ENCODE results near the gene UGT2A3. TPM values are rescaled to one million over a fixed set of nuclear protein-coding genes. Genes with fewer than 3 reads are reported as not detected.

The UGT2A3 gene
- total and polyA plus RNA-seq, 2 of the 4 experiments (the other 2 are of a cell fraction), result not detected

DNA sequence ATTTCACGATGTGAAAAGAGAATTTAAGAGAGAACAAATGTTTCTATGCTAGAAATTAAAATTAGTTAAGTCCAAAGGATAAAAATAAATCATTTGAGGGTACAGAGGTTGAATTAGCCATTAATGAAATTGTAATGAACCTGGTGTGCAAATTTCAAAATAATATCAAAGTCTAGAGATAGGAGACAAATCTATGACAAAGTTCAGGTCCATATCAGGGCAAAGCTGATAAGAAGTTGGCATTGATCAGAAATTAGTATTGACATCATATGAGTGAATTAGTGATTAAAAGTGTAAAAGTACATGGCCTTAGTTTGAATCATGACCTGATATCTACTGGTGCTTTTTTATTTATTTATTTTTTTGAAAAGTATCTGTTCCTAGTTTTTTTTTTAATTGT, 33.8 kb upstream of the UGT2A3 start:
- BruUV-seq (replicated peaks), result no TSS peak
- no peak overlapping the region for H3K18ac ChIP-seq (ENCODE audit: low read depth, low read length)

More for the DNA sequence above, 33.8 kb upstream of the UGT2A3 start:
- WGBS, 2 experiments (ENCODE audit: extremely low coverage in 2 of 2, insufficient read length in 1 of 2), result no CpG with 5 or more reads among the region's 1 CpG
- H2BK120ac ChIP-seq (ENCODE audit: low read depth, low read length), result no peak overlapping the region
- H2BK20ac ChIP-seq (ENCODE audit: low read depth, low read length), result no peak overlapping the region
- H2AFZ ChIP-seq (replicated peaks; ENCODE audit: low read length, poor library complexity), result no peak overlapping the region
- intact Hi-C loops (cut with micrococcal nuclease), result no loop called here
- H3K4me3 ChIP-seq (ENCODE audit: insufficient read depth, low read depth, low read length), result no peak overlapping the region
- H3K9me1 ChIP-seq (ENCODE audit: insufficient read depth, low read length), result no peaks in the 10 kb centered on the region
- no peak overlapping the region for H2AK9ac ChIP-seq (replicated peaks; ENCODE audit: low read depth, low read length, poor library complexity)
- in situ Hi-C loops (cut with MboI; ENCODE audit: low sequenced_read_pairs), result no loop called here
- H3K27me3 ChIP-seq (ENCODE audit: control insufficient read depth, insufficient read depth, low read length), result no peaks in the 10 kb centered on the region
- H3K79me1 ChIP-seq (ENCODE audit: low read depth in 1 of 2, low read length in 2 of 2), result no peaks in the 10 kb centered on the region
- H3K4me2 ChIP-seq (ENCODE audit: low read depth, low read length), result no peak overlapping the region
- no peak for DNase-seq
- CTCF ChIA-PET, result no interaction called here
- H2BK5ac ChIP-seq (ENCODE audit: low read depth, low read length, poor library complexity, severe bottlenecking), result no peak overlapping the region
- H3K9me3 ChIP-seq (ENCODE audit: control insufficient read depth, insufficient read depth, low read length), result no peaks in the 10 kb centered on the region
- H2AK5ac ChIP-seq (ENCODE audit: low read depth, low read length), result no peak overlapping the region
- no peaks in the 10 kb centered on the region for H4K20me1 ChIP-seq (ENCODE audit: insufficient read depth, low read length)
- no peak overlapping the region for H3K4ac ChIP-seq (ENCODE audit: low read depth, low read length)
- ATAC-seq (ENCODE audit: low read depth), result no peak
- no peak for TF ChIP-seq MAFK (IDR thresholded peaks at IDR 0.05; ENCODE audit: low read depth, low read length)
- TF ChIP-seq CHD1 (IDR thresholded peaks at IDR 0.05; ENCODE audit: low read depth, low read length), result no peak
- TF ChIP-seq MAZ (IDR thresholded peaks at IDR 0.05; ENCODE audit: borderline replicate concordance, low read depth, low read length), result no peak
- TF ChIP-seq CEBPB (IDR thresholded peaks at IDR 0.05; ENCODE audit: low read depth, low read length), result no peak
- TF ChIP-seq MXI1 (IDR thresholded peaks at IDR 0.05; ENCODE audit: borderline replicate concordance, low read depth, low read length), result no peak
- no peak for TF ChIP-seq RAD21 (IDR thresholded peaks at IDR 0.05; ENCODE audit: low read length)
- no peak for TF ChIP-seq RCOR1 (IDR thresholded peaks at IDR 0.05; ENCODE audit: insufficient replicate concordance, low read length)
- TF ChIP-seq FOS (IDR thresholded peaks at IDR 0.05; ENCODE audit: low read depth, low read length), result no peak
- TF ChIP-seq, protein P1, sequence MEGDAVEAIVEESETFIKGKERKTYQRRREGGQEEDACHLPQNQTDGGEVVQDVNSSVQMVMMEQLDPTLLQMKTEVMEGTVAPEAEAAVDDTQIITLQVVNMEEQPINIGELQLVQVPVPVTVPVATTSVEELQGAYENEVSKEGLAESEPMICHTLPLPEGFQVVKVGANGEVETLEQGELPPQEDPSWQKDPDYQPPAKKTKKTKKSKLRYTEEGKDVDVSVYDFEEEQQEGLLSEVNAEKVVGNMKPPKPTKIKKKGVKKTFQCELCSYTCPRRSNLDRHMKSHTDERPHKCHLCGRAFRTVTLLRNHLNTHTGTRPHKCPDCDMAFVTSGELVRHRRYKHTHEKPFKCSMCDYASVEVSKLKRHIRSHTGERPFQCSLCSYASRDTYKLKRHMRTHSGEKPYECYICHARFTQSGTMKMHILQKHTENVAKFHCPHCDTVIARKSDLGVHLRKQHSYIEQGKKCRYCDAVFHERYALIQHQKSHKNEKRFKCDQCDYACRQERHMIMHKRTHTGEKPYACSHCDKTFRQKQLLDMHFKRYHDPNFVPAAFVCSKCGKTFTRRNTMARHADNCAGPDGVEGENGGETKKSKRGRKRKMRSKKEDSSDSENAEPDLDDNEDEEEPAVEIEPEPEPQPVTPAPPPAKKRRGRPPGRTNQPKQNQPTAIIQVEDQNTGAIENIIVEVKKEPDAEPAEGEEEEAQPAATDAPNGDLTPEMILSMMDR (conservative IDR thresholded peaks at IDR 0.05; ENCODE audit: low read depth, low read length), result no peak
- TF ChIP-seq RFX5 (IDR thresholded peaks at IDR 0.05; ENCODE audit: low read depth, low read length), result no peak
- TF ChIP-seq SMC3 (IDR thresholded peaks at IDR 0.05; ENCODE audit: low read depth, low read length), result no peak
- no peak overlapping the region for H3K56ac ChIP-seq (ENCODE audit: extremely low read depth, insufficient read depth, low read length)
- H3K36me3 ChIP-seq (ENCODE audit: control insufficient read depth, insufficient read depth, low read length), result no peaks in the 10 kb centered on the region
- H3K14ac ChIP-seq (replicated peaks; ENCODE audit: low read depth, low read length), result no peak overlapping the region
- no peak overlapping the region for H3K23ac ChIP-seq (ENCODE audit: low read depth, low read length)
- H2BK15ac ChIP-seq (ENCODE audit: low read depth, low read length), result no peak overlapping the region
- POLR2A ChIA-PET (ENCODE audit: unreplicated experiment), result no interaction called here
- no peak overlapping the region for H4K91ac ChIP-seq (ENCODE audit: insufficient read depth, low read depth, low read length)
- dilution Hi-C loops (cut with HindIII; ENCODE audit: low sequenced_read_pairs, unreplicated experiment), result no loop called here
- no peak overlapping the region for H3K9ac ChIP-seq (ENCODE audit: low read depth, low read length)
- H3K4me1 ChIP-seq (ENCODE audit: control insufficient read depth, insufficient read depth, low read length), result no peaks in the 10 kb centered on the region
- H4K8ac ChIP-seq (ENCODE audit: low read depth in 2 of 2, low read length in 2 of 2), result no peak overlapping the region
- H4K5ac ChIP-seq (ENCODE audit: low read depth, low read length), result no peak overlapping the region
- no peak overlapping the region for H3K27ac ChIP-seq (ENCODE audit: insufficient read depth, low read length)
